Caco-2 (cell line): ENCODE data around the gene ZCCHC12. TPM values are rescaled to one million over a fixed set of nuclear protein-coding genes. Genes with fewer than 3 reads are reported as not detected.

Experiments
- BruUV-seq: library from RNA; stranded (reverse); fragments of 400-500 nt; replicated peaks from 2 replicates; lab custom pipeline; 2021; lab: Mats Ljungman, UMichigan
- CTCF ChIA-PET: fragments of 300-600 bp; sonication (Branson Sonifier 250); formaldehyde crosslinking; loops from one replicate; lab custom pipeline; 2022; ENCODE audit warnings: antibody characterized with exemption; lab: Charles Lee
- POLR2A ChIA-PET: fragments of 300-600 bp; sonication (Branson Sonifier 250); formaldehyde crosslinking; loops from one replicate; lab custom pipeline; 2022; ENCODE audit warnings: antibody characterized with exemption; lab: Charles Lee
- DNase-seq, 2 experiments: peaks; one replicate each; pipeline versions ENCODE4 v3.0.0 to v3.0.0-alpha.2; 2020 to 2022
- H3K27me3 ChIP-seq: replicated peaks from 2 replicates; pipeline ENCODE4 v1.6.0; 2011; ENCODE audit warnings: low read length; ENCODE audit not compliant: control insufficient read depth, insufficient read depth
- H3K36me3 ChIP-seq: 2 replicates; pipeline ENCODE4 v1.5.1; 2011; ENCODE audit warnings: low read length; ENCODE audit not compliant: control insufficient read depth, insufficient read depth
- H3K4me1 ChIP-seq: fragments of 250-450 bp; sonication (Bioruptor Pico); 2 replicates; pipeline ENCODE4 v1.5.1; 2020; ENCODE audit warnings: mild to moderate bottlenecking
- H3K4me3 ChIP-seq: 2 replicates; pipeline ENCODE4 v1.5.1; 2011; ENCODE audit warnings: low read depth, mild to moderate bottlenecking, control low read depth, low read length
- H3K9me3 ChIP-seq: fragments of 250-450 bp; sonication (Bioruptor Pico); 2 replicates; pipeline ENCODE4 v1.5.1; 2020; ENCODE audit warnings: mild to moderate bottlenecking, moderate library complexity
- H3K27ac Mint-ChIP-seq: one replicate; pipeline ENCODE4 v1.8.0; 2022; ENCODE audit warnings: mixed read lengths; ENCODE audit not compliant: unreplicated experiment
- H3K27me3 Mint-ChIP-seq: one replicate; pipeline ENCODE4 v1.8.0; 2022; ENCODE audit warnings: mixed read lengths; ENCODE audit not compliant: insufficient read depth, unreplicated experiment
- H3K36me3 Mint-ChIP-seq: one replicate; pipeline ENCODE4 v1.8.0; 2022; ENCODE audit warnings: mild to moderate bottlenecking, mixed read lengths; ENCODE audit not compliant: insufficient read depth, unreplicated experiment
- H3K4me1 Mint-ChIP-seq: one replicate; pipeline ENCODE4 v1.8.0; 2022; ENCODE audit warnings: low read depth, mixed read lengths; ENCODE audit not compliant: unreplicated experiment
- H3K4me3 Mint-ChIP-seq: one replicate; pipeline ENCODE4 v1.8.0; 2022; ENCODE audit warnings: mild to moderate bottlenecking, moderate library complexity, mixed read lengths; ENCODE audit not compliant: unreplicated experiment
- H3K9me3 Mint-ChIP-seq: one replicate; pipeline ENCODE4 v1.8.0; 2022; ENCODE audit warnings: mixed read lengths; ENCODE audit not compliant: unreplicated experiment
- intact Hi-C: fragments of 100-400 bp; cut with micrococcal nuclease; formaldehyde crosslinking; loops from one replicate; pipeline ENCODE4 v1.10.0; 2022; ENCODE audit not compliant: unreplicated experiment
- total RNA-seq: library from RNA; stranded (reverse); gene quantifications from 2 replicates; pipeline ENCODE4 v1.2.3, GENCODE V29; 2022
- TF ChIP-seq, protein P1 (sequence below), 2 experiments: fragments of 200-600 bp in 1 of 2; IDR thresholded peaks; 1 replicate in 1 of 2; 2 replicates in 1 of 2; pipeline versions ENCODE4 v1.5.1 to v1.8.0; 2011 to 2022; ENCODE audit warnings: antibody characterized with exemption in 1 of 2, control low read depth in 1 of 2, inconsistent platforms in 1 of 2, low read depth in 1 of 2, low read length in 1 of 2, mild to moderate bottlenecking in 1 of 2, moderate library complexity in 1 of 2; ENCODE audit not compliant: insufficient read depth in 1 of 2, severe bottlenecking in 1 of 2, unreplicated experiment in 1 of 2

Gene ZCCHC12
- total RNA-seq, 1 experiment from 2014 or later, result 0.39 TPM

DNA sequence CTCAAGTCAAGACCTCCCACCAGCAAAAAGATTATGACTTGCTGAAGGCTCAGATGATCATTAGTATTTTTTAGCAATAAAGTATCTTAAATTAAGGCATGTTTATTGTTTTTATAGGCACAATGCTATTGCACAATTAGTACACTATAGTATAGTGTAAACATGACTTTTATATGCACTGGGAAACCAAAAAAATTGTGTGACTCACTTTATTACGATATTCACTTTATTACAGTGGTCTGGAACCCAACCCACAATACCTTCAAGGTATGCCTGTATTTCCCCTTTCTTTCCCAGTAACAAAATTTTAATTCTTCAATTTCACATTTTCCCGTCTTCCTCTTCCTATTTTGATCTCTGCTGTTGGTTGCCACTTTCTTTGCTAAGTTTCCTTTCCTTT lies 37.7 kb downstream of the ZCCHC12 start:
- H3K36me3 ChIP-seq, result no peaks in the 10 kb centered on the region
- H3K27ac Mint-ChIP-seq, result no peak overlapping the region
- H3K27me3 Mint-ChIP-seq, result no peaks in the 10 kb centered on the region
- intact Hi-C loops, result no loop called here
- H3K4me1 ChIP-seq, result no peaks in the 10 kb centered on the region
- H3K9me3 ChIP-seq, result no peaks in the 10 kb centered on the region
- ChIA-PET POLR2A (no interaction called here), CTCF (no interaction called here)
- no peaks in the 10 kb centered on the region for H3K4me1 Mint-ChIP-seq
- no peak for DNase-seq
- H3K9me3 Mint-ChIP-seq, result no peaks in the 10 kb centered on the region
- H3K36me3 Mint-ChIP-seq, result no peaks in the 10 kb centered on the region
- H3K4me3 ChIP-seq, result no peak overlapping the region
- no peaks in the 10 kb centered on the region for H3K27me3 ChIP-seq
- no peak overlapping the region for H3K4me3 Mint-ChIP-seq
- TF ChIP-seq, protein P1, sequence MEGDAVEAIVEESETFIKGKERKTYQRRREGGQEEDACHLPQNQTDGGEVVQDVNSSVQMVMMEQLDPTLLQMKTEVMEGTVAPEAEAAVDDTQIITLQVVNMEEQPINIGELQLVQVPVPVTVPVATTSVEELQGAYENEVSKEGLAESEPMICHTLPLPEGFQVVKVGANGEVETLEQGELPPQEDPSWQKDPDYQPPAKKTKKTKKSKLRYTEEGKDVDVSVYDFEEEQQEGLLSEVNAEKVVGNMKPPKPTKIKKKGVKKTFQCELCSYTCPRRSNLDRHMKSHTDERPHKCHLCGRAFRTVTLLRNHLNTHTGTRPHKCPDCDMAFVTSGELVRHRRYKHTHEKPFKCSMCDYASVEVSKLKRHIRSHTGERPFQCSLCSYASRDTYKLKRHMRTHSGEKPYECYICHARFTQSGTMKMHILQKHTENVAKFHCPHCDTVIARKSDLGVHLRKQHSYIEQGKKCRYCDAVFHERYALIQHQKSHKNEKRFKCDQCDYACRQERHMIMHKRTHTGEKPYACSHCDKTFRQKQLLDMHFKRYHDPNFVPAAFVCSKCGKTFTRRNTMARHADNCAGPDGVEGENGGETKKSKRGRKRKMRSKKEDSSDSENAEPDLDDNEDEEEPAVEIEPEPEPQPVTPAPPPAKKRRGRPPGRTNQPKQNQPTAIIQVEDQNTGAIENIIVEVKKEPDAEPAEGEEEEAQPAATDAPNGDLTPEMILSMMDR (IDR thresholded peaks at IDR 0.05; ENCODE audit: insufficient read depth in 1 of 2, low read depth in 1 of 2, low read length in 1 of 2, severe bottlenecking in 1 of 2, unreplicated experiment in 1 of 2), result no peak
- BruUV-seq, result no TSS peak

GRCh38 chrX:118862091-118862490 lies 38.5 kb downstream of the ZCCHC12 start:
- Mint-ChIP-seq H3K27me3 (peaks cover 4% of the 10 kb centered on the region), H3K36me3 (no peaks in the 10 kb centered on the region), H3K9me3 (no peaks in the 10 kb centered on the region), H3K4me1 (no peaks in the 10 kb centered on the region), H3K27ac (no peak overlapping the region), H3K4me3 (no peak overlapping the region)
- H3K4me3 ChIP-seq, result no peak overlapping the region
- TF ChIP-seq, protein P1 (IDR thresholded peaks at IDR 0.05; ENCODE audit: insufficient read depth in 1 of 2, low read depth in 1 of 2, low read length in 1 of 2, severe bottlenecking in 1 of 2, unreplicated experiment in 1 of 2), result no peak
- no peaks in the 10 kb centered on the region for H3K27me3 ChIP-seq
- no TSS peak for BruUV-seq
- ChIA-PET POLR2A (no interaction called here), CTCF (no interaction called here)
- intact Hi-C loops, result no loop called here
- H3K4me1 ChIP-seq, result no peaks in the 10 kb centered on the region
- no peak for DNase-seq
- H3K9me3 ChIP-seq, result no peaks in the 10 kb centered on the region
- H3K36me3 ChIP-seq, result no peaks in the 10 kb centered on the region

- BruUV-seq, result no TSS peak
- no peak overlapping the region for H3K4me3 ChIP-seq
- H3K36me3 Mint-ChIP-seq, result no peaks in the 10 kb centered on the region
- intact Hi-C loops, result no loop called here
- no peak overlapping the region for H3K27ac Mint-ChIP-seq
- no peaks in the 10 kb centered on the region for H3K4me1 ChIP-seq
- H3K27me3 ChIP-seq, result no peaks in the 10 kb centered on the region
- no peaks in the 10 kb centered on the region for H3K4me1 Mint-ChIP-seq
- TF ChIP-seq, protein P1 (IDR thresholded peaks at IDR 0.05; ENCODE audit: insufficient read depth in 1 of 2, low read depth in 1 of 2, low read length in 1 of 2, severe bottlenecking in 1 of 2, unreplicated experiment in 1 of 2), result no peak
- H3K9me3 Mint-ChIP-seq, result no peaks in the 10 kb centered on the region
- DNase-seq, result no peak
- no peaks in the 10 kb centered on the region for H3K36me3 ChIP-seq
- no peaks in the 10 kb centered on the region for H3K9me3 ChIP-seq
- ChIA-PET CTCF (no interaction called here), POLR2A (no interaction called here)
- peaks cover 4% of the 10 kb centered on the region for H3K27me3 Mint-ChIP-seq
- H3K4me3 Mint-ChIP-seq, result no peak overlapping the region
Observed at GRCh38 chrX:118862979-118863378, 39.4 kb downstream of the ZCCHC12 start.
